ENCODE data around the gene ZNF429.
"Not testable (repeated sequence)": the region's sequence is repeated elsewhere in the genome, so short reads cannot be mapped to it uniquely, and the experiment has no call there.

ZNF429 gene

DNA sequence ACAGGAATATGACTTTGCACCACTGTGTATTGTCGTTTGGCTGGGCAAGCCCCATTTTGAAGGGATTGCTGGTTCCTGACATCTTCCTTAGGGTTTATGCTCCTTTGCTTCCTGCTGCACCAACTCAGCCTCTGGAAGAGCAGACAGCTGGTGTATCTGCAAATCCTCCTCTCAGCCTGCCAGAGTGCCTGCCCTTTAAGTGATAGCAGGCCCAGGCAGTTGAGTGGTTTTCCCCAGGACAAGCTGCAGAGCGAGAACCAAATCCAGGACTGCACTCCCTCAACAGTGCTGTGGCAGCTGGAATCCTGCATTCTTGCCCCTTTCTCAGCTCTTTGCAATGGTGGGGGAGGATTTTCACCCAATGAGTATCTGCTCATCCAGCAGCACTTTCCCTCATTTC, 85.5 kb downstream of the ZNF429 start:
- DNase-seq (ENCODE audit: low read depth) = no peak

DNA sequence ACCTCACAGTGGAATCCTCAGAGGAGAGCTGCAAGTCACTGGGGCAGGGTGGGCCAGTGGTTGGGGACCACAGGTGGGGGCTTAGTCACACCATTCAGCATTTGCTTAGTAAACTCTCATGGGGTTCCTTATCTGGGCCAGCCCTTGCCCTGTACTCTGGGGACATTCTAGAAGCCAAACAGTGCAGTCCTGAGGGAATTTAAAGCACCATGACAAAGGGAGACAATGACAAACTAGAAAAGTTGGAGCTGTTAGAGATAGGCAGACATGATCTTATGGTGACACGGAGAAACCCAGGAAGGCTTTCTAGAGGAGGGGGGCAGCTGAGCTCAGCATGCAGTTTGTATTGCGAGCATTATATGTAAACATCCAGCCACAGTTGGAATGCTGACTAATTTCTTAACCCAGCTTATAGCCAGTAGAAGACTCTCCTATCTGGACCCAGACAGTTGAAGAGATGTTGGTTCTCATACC, 87.6 kb downstream of the ZNF429 start:
- DNase-seq (ENCODE audit: low read depth) = no peak

DNA sequence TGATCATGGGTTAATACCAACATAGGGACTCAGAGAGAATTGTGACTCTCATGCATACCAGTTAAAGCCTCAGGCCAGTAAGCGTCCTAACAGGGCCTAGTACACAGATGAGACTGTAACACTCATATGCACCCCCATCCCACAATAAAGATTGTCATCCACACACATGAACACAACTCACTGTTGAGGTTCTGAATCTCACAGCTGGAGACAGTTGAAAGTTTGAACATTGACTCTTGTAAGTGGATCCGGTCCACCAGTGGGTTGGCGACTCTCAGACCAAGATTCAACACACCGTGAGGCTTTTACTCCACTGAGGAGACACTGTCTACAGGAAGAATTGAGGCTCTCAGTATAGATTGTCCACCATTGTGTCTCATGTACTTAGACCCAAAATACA, 88.1 kb downstream of the ZNF429 start:
- no peak for DNase-seq (ENCODE audit: low read depth)

DNA sequence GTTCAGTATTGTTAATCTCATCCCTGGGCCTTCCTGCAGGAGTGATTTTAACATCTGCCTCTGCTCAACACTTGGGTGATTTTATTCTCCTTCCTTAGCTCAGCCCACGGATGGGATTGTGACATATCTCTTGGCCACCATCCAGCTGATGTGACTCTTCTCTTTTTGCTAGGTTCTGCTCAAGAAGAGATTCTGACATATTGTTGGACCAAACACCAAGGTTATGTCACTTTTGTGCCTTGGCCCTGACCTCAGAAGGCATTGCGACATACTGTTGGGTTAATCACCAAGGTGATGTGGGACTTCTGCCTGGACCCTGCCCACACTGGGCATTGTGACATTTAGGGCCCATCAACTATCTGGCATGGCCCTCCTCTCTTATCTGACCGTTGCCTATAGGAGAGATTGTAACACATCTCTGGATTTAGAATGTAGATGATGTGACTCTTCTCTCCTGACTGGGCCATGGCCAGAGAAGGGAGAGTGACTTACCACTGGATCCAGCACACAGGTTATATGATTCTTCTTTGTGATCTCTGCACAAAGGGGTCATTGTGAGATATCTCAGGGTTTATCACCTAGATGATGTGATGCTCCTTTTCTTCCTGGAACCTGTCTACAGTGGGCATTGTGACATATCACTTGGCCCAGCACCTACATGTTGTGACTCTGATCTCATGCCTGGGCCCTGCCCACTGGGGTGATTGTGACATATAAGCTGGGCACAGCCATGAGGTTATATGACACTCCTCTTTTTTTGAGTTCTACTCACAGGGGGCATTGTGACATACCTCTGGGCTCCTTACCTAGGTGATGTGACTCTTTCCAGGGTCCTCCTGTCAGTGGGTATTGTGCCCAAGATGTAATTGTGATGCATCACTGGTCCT, 88.8 kb downstream of the ZNF429 start:
- no peak for DNase-seq (ENCODE audit: low read depth)

DNA sequence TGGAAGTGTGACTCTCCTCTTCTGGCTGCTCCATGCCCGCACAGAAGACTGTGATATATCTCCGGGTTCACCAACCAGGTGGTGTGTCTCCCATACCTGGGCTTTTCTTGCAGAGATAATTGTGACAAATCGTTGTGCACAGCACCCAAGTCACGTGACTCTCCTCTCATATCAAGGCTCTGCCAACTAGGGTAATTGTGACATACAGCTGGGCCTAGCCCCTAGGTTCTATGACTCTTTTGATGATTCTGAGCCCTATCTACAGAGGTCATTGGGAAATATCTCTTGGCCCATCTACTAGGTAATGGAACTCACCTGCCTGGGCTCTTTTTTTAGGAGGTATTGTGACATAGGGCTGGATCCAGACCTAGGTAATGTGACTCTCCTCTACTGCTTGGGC, 89.8 kb downstream of the ZNF429 start:
- DNase-seq (ENCODE audit: low read depth) = no peak

DNA sequence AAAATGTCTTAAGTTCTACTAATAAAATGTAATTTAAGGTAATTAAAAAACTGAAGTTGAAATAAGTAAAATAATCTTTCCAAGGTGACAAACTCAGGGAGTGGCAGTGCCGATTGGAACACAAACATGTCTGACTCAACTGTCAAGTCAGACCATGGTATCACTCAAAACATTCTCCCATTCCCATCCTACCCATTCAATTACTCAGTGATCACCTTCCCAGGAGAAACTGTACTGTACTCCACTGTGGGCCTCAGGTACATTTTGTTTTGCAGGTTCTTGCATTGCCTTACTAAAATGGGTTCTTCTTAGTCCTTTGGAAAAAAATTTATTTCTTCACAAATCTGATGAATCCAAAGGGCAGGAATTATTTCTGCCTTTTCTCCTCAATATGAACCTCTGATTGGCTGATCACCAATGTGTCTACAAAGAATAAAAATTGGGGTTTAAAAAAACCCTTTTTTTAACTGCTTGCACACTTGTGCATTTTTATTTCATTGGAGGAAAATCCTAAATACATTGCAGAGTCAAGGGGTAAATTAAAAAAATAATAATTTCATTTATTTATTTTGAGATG, 96.8 kb downstream of the ZNF429 start:
- DNase-seq (ENCODE audit: low read depth) = no peak

DNA sequence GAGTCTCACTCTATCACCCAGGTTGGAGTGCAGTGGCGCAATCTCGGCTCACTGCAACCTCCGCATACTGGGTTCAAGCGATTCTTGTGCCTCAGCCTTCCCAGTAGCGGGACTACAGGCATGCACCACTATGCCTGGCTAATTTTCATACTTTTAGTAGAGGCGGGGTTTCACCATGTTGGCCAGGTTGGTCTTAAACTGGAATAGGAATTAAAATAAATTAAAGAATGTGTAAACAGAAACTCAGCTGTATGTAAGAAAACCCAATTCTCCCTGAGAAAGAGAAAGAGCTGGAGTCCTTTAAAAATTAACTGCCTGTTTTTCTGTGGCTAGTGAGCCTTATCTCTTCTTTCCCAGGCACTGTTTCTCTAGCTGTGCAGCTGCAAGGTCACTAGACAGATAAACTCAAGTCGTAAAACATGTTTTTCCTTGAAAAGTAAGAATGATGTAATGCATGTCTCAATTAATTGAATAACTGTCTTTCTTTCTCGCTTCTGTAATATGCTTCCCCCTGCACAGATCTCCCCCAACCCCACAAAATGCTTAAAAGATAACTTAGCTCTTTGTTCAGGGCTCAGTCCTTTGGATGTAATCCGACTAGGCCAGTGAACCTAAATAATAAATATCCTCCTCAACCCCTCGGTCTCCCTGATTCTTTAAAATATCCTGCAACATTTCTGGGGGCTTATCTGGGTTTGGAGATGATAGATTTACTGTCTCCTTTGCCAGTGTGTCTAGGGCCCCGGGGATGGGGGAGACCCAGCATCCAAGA, 97.4 kb downstream of the ZNF429 start:
- DNase-seq (ENCODE audit: low read depth) = not testable (repeated sequence)

DNA sequence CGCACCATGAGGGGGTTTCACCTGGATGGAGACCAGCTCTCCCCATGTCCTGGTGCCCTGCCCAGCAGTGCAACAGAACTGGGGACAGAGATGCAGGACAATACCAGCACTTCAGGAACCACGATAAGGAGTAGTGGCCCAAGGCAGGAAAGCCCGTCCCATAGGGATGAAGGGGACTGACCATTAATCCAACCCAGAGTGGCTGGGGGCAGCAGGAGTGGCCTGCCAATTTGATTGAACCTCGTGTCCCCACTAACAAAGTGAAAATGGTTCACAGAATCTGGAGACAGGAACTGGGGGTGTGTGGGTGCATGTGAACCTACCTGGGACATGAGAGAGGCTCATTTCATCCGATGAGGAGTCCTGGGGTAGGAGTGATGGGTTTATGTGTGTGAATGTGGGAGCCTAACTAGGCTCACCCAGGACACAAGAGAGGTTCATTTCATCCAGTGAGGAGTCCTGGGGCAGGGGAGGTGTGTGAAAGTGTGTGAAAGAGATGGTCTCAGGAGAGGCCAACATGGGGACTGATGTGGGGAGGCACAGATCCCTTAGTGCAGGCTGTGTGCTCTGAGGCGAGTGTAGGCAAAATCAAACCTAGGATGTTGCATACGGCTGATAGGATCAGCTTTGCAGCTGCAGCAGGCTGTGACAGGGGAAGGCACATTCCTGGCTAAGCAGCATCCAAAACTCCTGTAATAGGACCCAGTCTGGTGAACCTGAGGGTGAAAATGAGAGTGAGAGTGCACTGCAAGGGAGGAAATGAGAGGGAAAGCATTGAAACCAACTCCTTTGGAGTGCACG, 98.2 kb downstream of the ZNF429 start:
- no peak for DNase-seq (ENCODE audit: low read depth)

DNA sequence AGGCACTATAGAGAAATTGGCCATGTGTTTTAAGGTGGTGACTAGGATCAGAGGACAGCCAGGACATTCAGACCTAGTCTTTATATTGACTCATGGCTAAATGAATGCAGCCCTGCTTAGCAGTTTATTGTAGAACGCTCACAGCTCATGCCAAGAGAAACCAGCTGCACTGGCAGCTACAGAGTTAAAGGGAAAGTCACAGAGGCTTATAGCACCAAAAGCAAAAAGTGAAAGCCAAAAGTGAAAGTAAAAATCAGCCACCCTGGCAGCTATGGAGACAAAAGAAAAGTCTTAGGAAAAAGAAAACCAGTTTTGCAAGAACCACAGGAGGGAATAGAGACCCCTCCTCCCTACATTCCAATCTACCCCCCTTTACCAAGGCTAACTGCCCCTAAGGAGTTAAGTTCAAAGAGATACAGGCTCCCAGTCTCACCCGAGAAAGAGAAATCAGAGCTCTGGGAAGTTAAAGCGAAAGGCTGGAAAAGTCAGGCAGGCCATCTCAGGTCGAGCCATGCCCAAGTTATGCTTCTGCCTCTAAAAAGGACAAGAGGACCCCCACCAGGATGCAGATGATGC, 99.0 kb downstream of the ZNF429 start:
- no peak for DNase-seq (ENCODE audit: low read depth)

Data from activated gamma-delta T cell treated with anti-CD3 and anti-CD28 coated beads, Interleukin-2, amount 50 U/mL, for 16 hours (primary cell).